GM23338 (cell line): ENCODE measurements around the gene CRYBG1. TPM values are rescaled to one million over a fixed set of nuclear protein-coding genes. Genes with fewer than 3 reads are reported as not detected.

ENCODE experiments used
- ATAC-seq: fragments of 200-7000 bp; cut with Tn5 transposase; 3 replicates; pipeline ENCODE4 v1.9.1; 2020
- DNase-seq: peaks from one replicate; pipeline ENCODE4 v3.0.0-alpha.2; 2015; ENCODE audit warnings: low spot score
- H2AFZ ChIP-seq: fragments of 200-600 bp; sonication (generic); 2 replicates; pipeline ENCODE4 v1.8.0; 2016; ENCODE audit warnings: antibody characterized with exemption, mild to moderate bottlenecking, moderate library complexity
- H3F3A ChIP-seq: fragments of 200-600 bp; sonication (generic); replicated peaks from 2 replicates; pipeline ENCODE4 v1.8.0; 2017; ENCODE audit warnings: antibody characterized with exemption, mixed run types, low read depth
- H3K27ac ChIP-seq: fragments of 200-600 bp; sonication (generic); 2 replicates; pipeline ENCODE4 v1.6.1; 2016; ENCODE audit warnings: low read depth
- H3K27me3 ChIP-seq: fragments of 200-600 bp; sonication (generic); 2 replicates; pipeline ENCODE4 v1.8.0; 2016; ENCODE audit warnings: mild to moderate bottlenecking, mixed run types, moderate library complexity; ENCODE audit not compliant: insufficient read depth
- H3K36me3 ChIP-seq: fragments of 200-600 bp; sonication (generic); 2 replicates; pipeline ENCODE4 v1.8.0; 2016; ENCODE audit warnings: mild to moderate bottlenecking; ENCODE audit not compliant: insufficient read depth
- H3K4me1 ChIP-seq: fragments of 200-600 bp; sonication (generic); 2 replicates; pipeline ENCODE4 v1.8.0; 2016; ENCODE audit warnings: mild to moderate bottlenecking, moderate library complexity; ENCODE audit not compliant: insufficient read depth
- H3K4me2 ChIP-seq: fragments of 200-600 bp; sonication (generic); 2 replicates; pipeline ENCODE4 v1.7.1; 2017; ENCODE audit warnings: mixed run types
- H3K4me3 ChIP-seq: fragments of 200-600 bp; sonication (generic); 2 replicates; pipeline ENCODE4 v1.6.1; 2016; ENCODE audit warnings: mixed run types
- H3K79me2 ChIP-seq: fragments of 200-600 bp; sonication (generic); replicated peaks from 2 replicates; pipeline ENCODE4 v1.8.0; 2017; ENCODE audit warnings: mild to moderate bottlenecking; ENCODE audit not compliant: insufficient read depth
- H3K9me2 ChIP-seq: fragments of 200-600 bp; sonication (generic); 2 replicates; pipeline ENCODE4 v1.8.0; 2017; ENCODE audit not compliant: insufficient read depth
- H4K20me1 ChIP-seq: fragments of 200-600 bp; sonication (generic); replicated peaks from 2 replicates; pipeline ENCODE4 v1.8.0; 2017; ENCODE audit warnings: mild to moderate bottlenecking; ENCODE audit not compliant: insufficient read depth
- H3K27ac Mint-ChIP-seq: 2 replicates; pipeline ENCODE4 v1.8.0; 2020; ENCODE audit warnings: inconsistent platforms, mild to moderate bottlenecking, moderate library complexity, mixed read lengths
- H3K27me3 Mint-ChIP-seq: 3 replicates; pipeline ENCODE4 v1.8.0; 2022; ENCODE audit warnings: low read depth, mild to moderate bottlenecking, moderate library complexity, mixed read lengths, inconsistent platforms; ENCODE audit not compliant: insufficient read depth, poor library complexity
- H3K36me3 Mint-ChIP-seq: 3 replicates; pipeline ENCODE4 v1.8.0; 2021; ENCODE audit warnings: low read depth, mild to moderate bottlenecking, inconsistent platforms, moderate library complexity, mixed read lengths
- H3K4me1 Mint-ChIP-seq: 3 replicates; pipeline ENCODE4 v1.8.0; 2020; ENCODE audit warnings: mild to moderate bottlenecking, inconsistent platforms, mixed read lengths
- H3K4me3 Mint-ChIP-seq: 3 replicates; pipeline ENCODE4 v1.8.0; 2021; ENCODE audit warnings: moderate library complexity, mild to moderate bottlenecking, inconsistent platforms, mixed read lengths
- H3K9me3 Mint-ChIP-seq: 3 replicates; pipeline ENCODE4 v1.8.0; 2020; ENCODE audit warnings: moderate library complexity, mild to moderate bottlenecking, inconsistent platforms, mixed read lengths
- CREB1 ChIP-seq: fragments of 250-450 bp; sonication (Bioruptor Pico); IDR thresholded peaks from 2 replicates; pipeline ENCODE4 v1.5.0; 2020; ENCODE audit warnings: low read depth, mild to moderate bottlenecking, moderate library complexity
- CTCF ChIP-seq, 2 experiments: fragments of 200-600 bp in 1 of 2; sonication (generic) in 1 of 2; conservative IDR thresholded peaks; 2 replicates each; pipeline versions ENCODE4 v1.5.1 to v1.6.1; 2016 to 2017; ENCODE audit warnings: antibody characterized with exemption in 2 of 2, low read depth in 2 of 2, mild to moderate bottlenecking in 2 of 2, moderate library complexity in 1 of 2
- ETS1 ChIP-seq: IDR thresholded peaks from 2 replicates; pipeline ENCODE4 v1.6.1; 2016; ENCODE audit warnings: antibody characterized with exemption
- EZH2 ChIP-seq: fragments of 200-600 bp; sonication (generic); IDR thresholded peaks from one replicate; pipeline ENCODE4 v1.8.0; 2017; ENCODE audit warnings: antibody characterized with exemption, mild to moderate bottlenecking, low read depth; ENCODE audit not compliant: unreplicated experiment
- EZH2phosphoT487 ChIP-seq: fragments of 200-600 bp; sonication (generic); IDR thresholded peaks from one replicate; pipeline ENCODE4 v1.8.1; 2018; ENCODE audit warnings: antibody characterized with exemption; ENCODE audit not compliant: unreplicated experiment
- JUNB ChIP-seq: IDR thresholded peaks from one replicate; pipeline ENCODE4 v1.6.1; 2016; ENCODE audit warnings: antibody characterized with exemption; ENCODE audit not compliant: unreplicated experiment
- NANOG ChIP-seq: IDR thresholded peaks from 2 replicates; pipeline ENCODE4 v1.6.1; 2016; ENCODE audit warnings: antibody characterized with exemption, borderline replicate concordance
- POLR2AphosphoS5 ChIP-seq: IDR thresholded peaks from 2 replicates; pipeline ENCODE4 v1.6.1; 2016; ENCODE audit warnings: antibody characterized with exemption, low read depth
- REST ChIP-seq: IDR thresholded peaks from one replicate; pipeline ENCODE4 v1.6.1; 2018; ENCODE audit warnings: antibody characterized with exemption; ENCODE audit not compliant: unreplicated experiment
- STAT1 ChIP-seq: IDR thresholded peaks from one replicate; pipeline ENCODE4 v1.6.1; 2016; ENCODE audit warnings: antibody characterized with exemption; ENCODE audit not compliant: unreplicated experiment
- ZNF114 ChIP-seq: fragments of 250-450 bp; sonication (Bioruptor Pico); IDR thresholded peaks from 2 replicates; pipeline ENCODE4 v1.5.0; 2020; ENCODE audit warnings: mild to moderate bottlenecking, moderate library complexity
- ZNF331 ChIP-seq: fragments of 250-450 bp; sonication (Bioruptor Pico); IDR thresholded peaks from 2 replicates; pipeline ENCODE4 v1.5.0; 2020; ENCODE audit warnings: low read depth, mild to moderate bottlenecking, moderate library complexity
- ZNF462 ChIP-seq: fragments of 250-450 bp; sonication (Bioruptor Pico); IDR thresholded peaks from 2 replicates; pipeline ENCODE4 v1.5.0; 2020; ENCODE audit warnings: mild to moderate bottlenecking, moderate library complexity
- polyA plus RNA-seq: library from polyadenylated mRNA; unstranded; fragments of >200 nt; fragmentation: Nextera tagmentation; extraction: Ambion mirVana; gene quantifications from 2 replicates; pipeline ENCODE4 v1.2.1, GENCODE V29; 2016
- total RNA-seq: library from RNA; depleted of rRNA; stranded (reverse); fragments of >200 nt; shearing (Covaris generic); gene quantifications from 2 replicates; pipeline ENCODE4 v1.2.3, GENCODE V29; 2014

CRYBG1 gene
- total and polyA plus RNA-seq, 2 experiments from 2014 or later = 3.7 to 17.2 TPM

DNA sequence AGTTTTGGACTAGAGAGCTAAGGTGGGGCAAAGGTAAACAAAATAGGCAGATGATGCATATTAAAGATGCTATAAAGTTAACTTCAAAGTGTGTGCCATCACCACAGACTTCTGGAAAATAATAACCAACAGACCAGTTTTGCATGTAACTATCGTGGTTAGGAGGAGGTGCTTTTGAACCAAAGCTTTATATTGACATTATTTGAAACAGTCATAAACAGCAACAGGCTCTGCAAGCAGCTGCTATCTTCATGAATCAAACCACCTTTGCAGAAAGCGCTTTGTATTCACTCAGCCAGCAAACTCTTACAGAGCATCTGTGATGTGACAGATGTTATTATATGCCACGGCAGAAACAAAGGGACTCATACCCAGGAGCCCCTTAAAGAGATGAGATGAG, 81.9 kb downstream of the CRYBG1 start:
- Histone ChIP-seq H3K36me3 (no peaks in the 10 kb centered on the region), H3K4me2 (no peak overlapping the region), H3K9me2 (no peaks in the 10 kb centered on the region), H3K27ac (no peak overlapping the region), H3K79me2 (no peaks in the 10 kb centered on the region), H4K20me1 (no peaks in the 10 kb centered on the region), H3K27me3 (no peaks in the 10 kb centered on the region), H3F3A (no peaks in the 10 kb centered on the region), H3K4me1 (peaks cover 7% of the 10 kb centered on the region; the same call in 1 of the 2 replicates), H2AFZ (no peak overlapping the region), H3K4me3 (no peak overlapping the region)
- DNase-seq = no peak
- H3K9me3 Mint-ChIP-seq = no peaks in the 10 kb centered on the region; the same call in 2 of the 3 replicates
- no peak overlapping the region for H3K27ac Mint-ChIP-seq
- TF ChIP-seq NANOG (no peak), CTCF (conservative IDR thresholded peaks at IDR 0.05; ENCODE audit: low read depth in 2 of 2) (no peak), ETS1 (no peak), POLR2AphosphoS5 (no peak), ZNF114 (no peak), JUNB (no peak), ZNF331 (CRISPR knock-in tag) (no peak), REST (no peak), STAT1 (no peak), EZH2phosphoT487 (no peak), CREB1 (no peak), EZH2 (no peak), ZNF462 (CRISPR knock-in tag) (no peak)
- peaks cover 14% of the 10 kb centered on the region for H3K4me1 Mint-ChIP-seq
- H3K4me3 Mint-ChIP-seq = no peak overlapping the region
- ATAC-seq = no peak
- no peaks in the 10 kb centered on the region for H3K36me3 Mint-ChIP-seq
- peaks cover 1% of the 10 kb centered on the region for H3K27me3 Mint-ChIP-seq
